Thyroid gland (tissue), 4 donors: ENCODE measurements around the gene SVOPL. TPM values are rescaled to one million over a fixed set of nuclear protein-coding genes. Genes with fewer than 3 reads are reported as not detected.
A peak's percentile ranks its signal among the peaks of the same experiment; 100 is the strongest.

Experiments
- DNase-seq, 2 donors: peaks; one replicate each; pipeline ENCODE4 v3.0.0-alpha.2; 2019
- H3K27ac ChIP-seq, 3 donors: fragments of 200-600 bp; sonication (generic); 1 replicate in 2 of 3; 2 replicates in 1 of 3; pipeline ENCODE4 v1.5.1; 2016 to 2019; ENCODE audit warnings: mild to moderate bottlenecking in 1 of 3, moderate library complexity in 1 of 3
- H3K27me3 ChIP-seq: fragments of 200-600 bp; sonication (generic); one replicate; pipeline ENCODE4 v1.5.1; 2019
- H3K36me3 ChIP-seq, 2 donors: fragments of 200-600 bp; sonication (generic); one replicate each; pipeline ENCODE4 v1.5.1; 2016 to 2019
- H3K4me1 ChIP-seq, 2 donors: fragments of 200-600 bp; sonication (generic); one replicate each; pipeline ENCODE4 v1.5.1; 2017 to 2019
- H3K4me3 ChIP-seq, 3 donors: fragments of 200-600 bp; sonication (generic); replicated peaks in 1 of 3; 1 replicate in 2 of 3; 2 replicates in 1 of 3; pipeline ENCODE4 v1.5.1; 2016; ENCODE audit warnings: mild to moderate bottlenecking in 1 of 3
- H3K9me3 ChIP-seq: fragments of 200-600 bp; sonication (generic); one replicate; pipeline ENCODE4 v1.5.1; 2017
- CTCF ChIP-seq, 6 experiments: fragments of 200-600 bp in 3 of 6; fragments of 450-650 bp in 3 of 6; sonication (generic) in 3 of 6; IDR thresholded peaks; one replicate each; pipeline ENCODE4 v1.5.1; 2016 to 2019; ENCODE audit warnings: antibody characterized with exemption in 6 of 6, mild to moderate bottlenecking in 2 of 6, inconsistent platforms in 1 of 6, moderate library complexity in 1 of 6
- POLR2A ChIP-seq, 2 donors: fragments of 450-650 bp; IDR thresholded peaks; one replicate each; pipeline ENCODE4 v1.6.1; 2017; ENCODE audit warnings: antibody characterized with exemption in 2 of 2, mild to moderate bottlenecking in 2 of 2, moderate library complexity in 1 of 2
- WGBS, 2 donors: methylation state at CpG; one replicate each; pipeline ENCODE4 v1.1.5; 2017; 5-methylcytosine and 5-hydroxymethylcytosine counted together
- intact Hi-C: fragments of 100-400 bp; cut with DNase I; formaldehyde crosslinking; loops from one replicate; pipeline ENCODE4 v1.15.1; 2023
- total RNA-seq, 4 donors: library from RNA; depleted of rRNA; stranded (reverse); fragments of >200 nt; gene quantifications; one replicate each; pipeline ENCODE4 v1.2.3, GENCODE V29; 2016

The SVOPL gene
- total RNA-seq, 4 donors from 2014 or later, result 0.10 TPM; not detected in 3

GRCh38 chr7:138606236-138606635, 94.9 kb downstream of the SVOPL start:
- TF ChIP-seq CTCF (IDR thresholded peaks at IDR 0.05) (no peak), POLR2A (IDR thresholded peaks at IDR 0.05) (no peak)

GRCh38 chr7:138603549-138604318, 97.4 kb downstream of the SVOPL start:
- Histone ChIP-seq H3K9me3 (no peaks in the 10 kb centered on the region), H3K27me3 (no peaks in the 10 kb centered on the region), H3K36me3 (no peaks in the 10 kb centered on the region), H3K4me3 (no peak overlapping the region), H3K27ac (no peak overlapping the region), H3K4me1 (peaks cover 0 to 5% of the 10 kb centered on the region in 2 donors)
- intact Hi-C loops, result no loop called here
- TF ChIP-seq POLR2A (IDR thresholded peaks at IDR 0.05), result no peak
- TF ChIP-seq CTCF (IDR thresholded peaks at IDR 0.05), result no peak
- whole genome bisulfite sequencing, 2 donors, result 53 to 54% methylated on average over 8 of the region's 8 CpGs
- peak; percentile 11 to 35 for DNase-seq

More at GRCh38 chr7:138606236-138606635, 94.9 kb downstream of the SVOPL start:
- DNase-seq, result no peak
- H3K27ac ChIP-seq, result no peak overlapping the region
- WGBS, 2 donors, result 83 to 96% methylated on average over 3 of the region's 3 CpGs
- intact Hi-C loops, result no loop called here
- H3K4me1 ChIP-seq, result peaks cover 5 to 17% of the 10 kb centered on the region in 2 donors
- no peaks in the 10 kb centered on the region for H3K9me3 ChIP-seq
- H3K36me3 ChIP-seq, result no peaks in the 10 kb centered on the region
- no peaks in the 10 kb centered on the region for H3K27me3 ChIP-seq
- H3K4me3 ChIP-seq, result no peak overlapping the region

- Histone ChIP-seq H3K4me3 (no peak overlapping the region), H3K36me3 (no peaks in the 10 kb centered on the region), H3K4me1 (peaks cover 0 to 5% of the 10 kb centered on the region in 2 donors), H3K27ac (no peak overlapping the region), H3K9me3 (no peaks in the 10 kb centered on the region), H3K27me3 (no peaks in the 10 kb centered on the region)
- TF ChIP-seq CTCF (IDR thresholded peaks at IDR 0.05) (no peak), POLR2A (IDR thresholded peaks at IDR 0.05) (no peak)
- 82 to 100% methylated on average over 1 of the region's 1 CpG for WGBS, 2 donors
- no peak for DNase-seq
- intact Hi-C loops, result no loop called here
Measured at GRCh38 chr7:138602451-138602850, 98.7 kb downstream of the SVOPL start.

- 95 to 98% methylated on average over 2 of the region's 2 CpGs for WGBS, 2 donors
- DNase-seq, result no peak
- Histone ChIP-seq H3K9me3 (no peaks in the 10 kb centered on the region), H3K36me3 (no peaks in the 10 kb centered on the region), H3K27ac (no peak overlapping the region), H3K4me3 (no peak overlapping the region), H3K4me1 (no peaks in the 10 kb centered on the region), H3K27me3 (no peaks in the 10 kb centered on the region)
- intact Hi-C loops, result no loop called here
- no peak for TF ChIP-seq POLR2A (IDR thresholded peaks at IDR 0.05)
- no peak for TF ChIP-seq CTCF (IDR thresholded peaks at IDR 0.05)
Measured at GRCh38 chr7:138595454-138595853, 105.7 kb downstream of the SVOPL start.

GRCh38 chr7:138590154-138590553, 111.0 kb downstream of the SVOPL start:
- H3K36me3 ChIP-seq, result peaks cover 0 to 2% of the 10 kb centered on the region in 2 donors
- TF ChIP-seq CTCF (IDR thresholded peaks at IDR 0.05) (no peak), POLR2A (IDR thresholded peaks at IDR 0.05) (no peak)
- 100% methylated on average over 1 of the region's 1 CpG for WGBS, 2 donors
- no peak overlapping the region for H3K27ac ChIP-seq
- intact Hi-C loops, result no loop called here
- DNase-seq, result no peak
- no peaks in the 10 kb centered on the region for H3K9me3 ChIP-seq
- no peak overlapping the region for H3K4me3 ChIP-seq
- H3K4me1 ChIP-seq, result no peaks in the 10 kb centered on the region
- H3K27me3 ChIP-seq, result no peaks in the 10 kb centered on the region
